ENCODE results near the gene KDM4F.
"Not testable (repeated sequence)": the region's sequence is repeated elsewhere in the genome, so short reads cannot be mapped to it uniquely, and the experiment has no call there.

DNA sequence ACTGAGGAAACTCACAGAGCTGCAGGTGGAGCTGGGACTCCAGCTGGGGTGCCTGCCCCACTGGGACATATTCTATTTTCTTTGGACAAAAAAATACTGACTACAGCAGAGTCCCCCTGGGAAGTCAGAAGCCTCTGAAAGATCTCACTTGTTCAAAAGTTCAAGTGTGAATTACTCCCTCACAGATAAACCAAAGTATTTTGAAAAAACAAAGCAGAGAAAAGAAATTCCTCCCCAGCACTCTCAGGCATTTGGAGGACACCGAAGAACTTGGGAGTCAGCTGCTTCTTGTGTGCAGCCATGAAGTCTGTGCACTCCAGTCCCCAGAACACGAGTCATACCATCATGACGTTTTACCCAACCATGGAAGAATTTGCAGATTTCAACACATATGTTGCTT, at the start of gene KDM4F:
- TF ChIP-seq CTCF, POLR2AphosphoS5, POLR2A (IDR thresholded peaks at IDR 0.05): not testable (repeated sequence)
